ENCODE results near the gene PTK7. TPM values are rescaled to one million over a fixed set of nuclear protein-coding genes. Genes with fewer than 3 reads are reported as not detected.
A peak's percentile ranks its signal among the peaks of the same experiment; 100 is the strongest.
"Not testable (repeated sequence)": the region's sequence is repeated elsewhere in the genome, so short reads cannot be mapped to it uniquely, and the experiment has no call there.

The PTK7 gene
- total RNA-seq, 1 donor from 2014 or later, result 68.0 TPM

DNA sequence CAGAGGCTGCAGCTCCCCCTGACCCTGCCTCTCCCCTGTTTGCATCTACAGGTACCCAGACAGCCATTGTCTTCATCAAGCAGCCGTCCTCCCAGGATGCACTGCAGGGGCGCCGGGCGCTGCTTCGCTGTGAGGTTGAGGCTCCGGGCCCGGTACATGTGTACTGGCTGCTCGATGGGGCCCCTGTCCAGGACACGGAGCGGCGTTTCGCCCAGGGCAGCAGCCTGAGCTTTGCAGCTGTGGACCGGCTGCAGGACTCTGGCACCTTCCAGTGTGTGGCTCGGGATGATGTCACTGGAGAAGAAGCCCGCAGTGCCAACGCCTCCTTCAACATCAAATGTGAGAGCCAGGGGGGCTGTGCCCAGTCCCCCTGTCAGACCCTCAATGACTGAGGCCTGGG lies 52.8 kb downstream of the PTK7 start:
- H3K27me3 ChIP-seq, result no peaks in the 10 kb centered on the region
- H3K27me3 Mint-ChIP-seq (ENCODE audit: insufficient read depth, low read depth), result peaks cover 3% of the 10 kb centered on the region
- no peak overlapping the region for H3K27ac Mint-ChIP-seq
- H3K9ac ChIP-seq, result no peak overlapping the region
- peaks cover 48% of the 10 kb centered on the region for H4K20me1 ChIP-seq (ENCODE audit: low read depth)
- H3K9me3 Mint-ChIP-seq, result no peaks in the 10 kb centered on the region
- H3K79me2 ChIP-seq (ENCODE audit: low read depth), result peaks cover 33% of the 10 kb centered on the region
- H3K4me2 ChIP-seq, result no peak overlapping the region
- no peak overlapping the region for H3K4me3 Mint-ChIP-seq
- no peak overlapping the region for H3K27ac ChIP-seq
- peaks cover 9% of the 10 kb centered on the region for H3K36me3 Mint-ChIP-seq
- H3K4me3 ChIP-seq, result no peak overlapping the region
- no peaks in the 10 kb centered on the region for H3F3A ChIP-seq (ENCODE audit: low read depth)
- no peaks in the 10 kb centered on the region for H3K9me3 ChIP-seq (ENCODE audit: low read depth)
- H3K4me1 ChIP-seq, result peaks cover 13% of the 10 kb centered on the region
- no peaks in the 10 kb centered on the region for H3K36me3 ChIP-seq
- no peak overlapping the region for H2AFZ ChIP-seq (replicated peaks)
- peaks cover 18% of the 10 kb centered on the region for H3K4me1 Mint-ChIP-seq
- no peak for DNase-seq (ENCODE audit: low spot score)
- TF ChIP-seq, protein P1, sequence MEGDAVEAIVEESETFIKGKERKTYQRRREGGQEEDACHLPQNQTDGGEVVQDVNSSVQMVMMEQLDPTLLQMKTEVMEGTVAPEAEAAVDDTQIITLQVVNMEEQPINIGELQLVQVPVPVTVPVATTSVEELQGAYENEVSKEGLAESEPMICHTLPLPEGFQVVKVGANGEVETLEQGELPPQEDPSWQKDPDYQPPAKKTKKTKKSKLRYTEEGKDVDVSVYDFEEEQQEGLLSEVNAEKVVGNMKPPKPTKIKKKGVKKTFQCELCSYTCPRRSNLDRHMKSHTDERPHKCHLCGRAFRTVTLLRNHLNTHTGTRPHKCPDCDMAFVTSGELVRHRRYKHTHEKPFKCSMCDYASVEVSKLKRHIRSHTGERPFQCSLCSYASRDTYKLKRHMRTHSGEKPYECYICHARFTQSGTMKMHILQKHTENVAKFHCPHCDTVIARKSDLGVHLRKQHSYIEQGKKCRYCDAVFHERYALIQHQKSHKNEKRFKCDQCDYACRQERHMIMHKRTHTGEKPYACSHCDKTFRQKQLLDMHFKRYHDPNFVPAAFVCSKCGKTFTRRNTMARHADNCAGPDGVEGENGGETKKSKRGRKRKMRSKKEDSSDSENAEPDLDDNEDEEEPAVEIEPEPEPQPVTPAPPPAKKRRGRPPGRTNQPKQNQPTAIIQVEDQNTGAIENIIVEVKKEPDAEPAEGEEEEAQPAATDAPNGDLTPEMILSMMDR (IDR thresholded peaks at IDR 0.05), result no peak
- no peak for TF ChIP-seq EZH2phosphoT487 (IDR thresholded peaks at IDR 0.05)
- no peak for TF ChIP-seq EZH2 (IDR thresholded peaks at IDR 0.05)

DNA sequence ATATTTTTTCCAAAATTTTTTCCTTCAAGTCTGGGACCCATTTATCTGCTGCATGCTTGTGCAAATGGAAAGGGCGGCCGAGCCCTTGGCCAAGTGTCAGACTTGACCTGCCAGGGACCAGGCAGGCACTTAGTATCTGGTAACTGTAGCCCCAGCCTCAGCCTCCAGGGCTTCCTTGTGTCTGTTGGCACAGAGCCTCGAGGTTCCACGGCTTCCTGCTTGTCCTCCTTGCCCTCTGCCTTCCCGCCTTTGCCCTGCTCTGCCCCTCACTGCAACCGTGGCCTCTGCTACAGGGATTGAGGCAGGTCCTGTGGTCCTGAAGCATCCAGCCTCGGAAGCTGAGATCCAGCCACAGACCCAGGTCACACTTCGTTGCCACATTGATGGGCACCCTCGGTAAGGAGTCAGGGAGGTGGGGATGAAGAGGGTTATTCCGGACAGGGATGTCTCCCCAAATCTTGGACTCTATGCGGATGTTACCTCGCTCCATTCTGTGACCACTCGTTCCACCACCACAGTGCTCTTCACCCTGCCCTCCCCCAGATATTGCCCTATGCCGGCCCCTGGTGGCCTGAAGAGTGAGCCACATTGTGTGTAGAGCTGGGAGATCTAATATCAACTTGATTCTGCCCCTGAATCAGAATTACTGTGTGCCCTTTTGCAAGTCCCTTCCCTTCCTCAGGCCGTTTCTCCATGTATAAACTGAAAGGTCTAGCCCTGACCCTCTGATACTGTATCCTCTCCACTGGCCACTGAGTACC lies 53.5 kb downstream of the PTK7 start:
- H3K4me2 ChIP-seq, result no peak overlapping the region
- Mint-ChIP-seq H3K4me1 (peaks cover 15% of the 10 kb centered on the region), H3K36me3 (peaks cover 9% of the 10 kb centered on the region), H3K27me3 (ENCODE audit: insufficient read depth, low read depth) (peaks cover 3% of the 10 kb centered on the region), H3K27ac (peak overlapping the region; percentile 36), H3K9me3 (no peaks in the 10 kb centered on the region), H3K4me3 (no peak overlapping the region)
- H3K79me2 ChIP-seq (ENCODE audit: low read depth), result peaks cover 26% of the 10 kb centered on the region
- no peaks in the 10 kb centered on the region for H3K36me3 ChIP-seq
- H2AFZ ChIP-seq (replicated peaks), result no peak overlapping the region
- H3K27ac ChIP-seq, result no peak overlapping the region
- H3K4me1 ChIP-seq, result peaks cover 6% of the 10 kb centered on the region
- TF ChIP-seq EZH2phosphoT487 (IDR thresholded peaks at IDR 0.05) (no peak), EZH2 (IDR thresholded peaks at IDR 0.05) (no peak)
- TF ChIP-seq, protein P1 (IDR thresholded peaks at IDR 0.05), result peak; percentile 61
- H3K9me3 ChIP-seq (ENCODE audit: low read depth), result no peaks in the 10 kb centered on the region
- peaks cover 41% of the 10 kb centered on the region for H4K20me1 ChIP-seq (ENCODE audit: low read depth)
- H3K9ac ChIP-seq, result no peak overlapping the region
- no peak overlapping the region for H3K4me3 ChIP-seq
- no peaks in the 10 kb centered on the region for H3F3A ChIP-seq (ENCODE audit: low read depth)
- peak; percentile 62 for DNase-seq (ENCODE audit: low spot score)
- no peaks in the 10 kb centered on the region for H3K27me3 ChIP-seq

DNA sequence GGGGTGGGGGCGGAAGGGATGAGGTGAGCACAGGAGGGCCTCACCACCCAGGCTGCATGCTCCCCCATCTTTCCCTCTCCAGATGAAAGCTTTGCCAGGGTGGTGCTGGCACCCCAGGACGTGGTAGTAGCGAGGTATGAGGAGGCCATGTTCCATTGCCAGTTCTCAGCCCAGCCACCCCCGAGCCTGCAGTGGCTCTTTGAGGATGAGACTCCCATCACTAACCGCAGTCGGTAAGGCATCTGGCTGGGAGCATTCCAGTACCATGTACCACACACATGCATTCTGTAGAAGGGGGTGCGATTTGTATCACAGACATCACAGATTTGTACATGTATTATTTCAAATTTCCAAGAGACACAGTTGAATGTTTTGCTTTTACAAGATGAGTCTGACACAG lies 54.3 kb downstream of the PTK7 start:
- Histone ChIP-seq H2AFZ (replicated peaks) (no peak overlapping the region), H3K27ac (no peak overlapping the region), H3K27me3 (no peaks in the 10 kb centered on the region), H3K4me3 (no peak overlapping the region), H3F3A (ENCODE audit: low read depth) (no peaks in the 10 kb centered on the region), H3K4me2 (no peak overlapping the region), H4K20me1 (ENCODE audit: low read depth) (peaks cover 33% of the 10 kb centered on the region), H3K4me1 (peaks cover 6% of the 10 kb centered on the region), H3K9ac (no peak overlapping the region), H3K36me3 (no peaks in the 10 kb centered on the region), H3K79me2 (ENCODE audit: low read depth) (peaks cover 18% of the 10 kb centered on the region), H3K9me3 (ENCODE audit: low read depth) (no peaks in the 10 kb centered on the region)
- Mint-ChIP-seq H3K27ac (peak overlapping the region; percentile 69), H3K36me3 (peaks cover 9% of the 10 kb centered on the region), H3K9me3 (no peaks in the 10 kb centered on the region), H3K4me1 (peaks cover 14% of the 10 kb centered on the region), H3K27me3 (ENCODE audit: insufficient read depth, low read depth) (peaks cover 3% of the 10 kb centered on the region), H3K4me3 (no peak overlapping the region)
- no peak for DNase-seq (ENCODE audit: low spot score)
- TF ChIP-seq, protein P1 (IDR thresholded peaks at IDR 0.05), result no peak
- TF ChIP-seq EZH2 (IDR thresholded peaks at IDR 0.05) (no peak), EZH2phosphoT487 (IDR thresholded peaks at IDR 0.05) (no peak)

DNA sequence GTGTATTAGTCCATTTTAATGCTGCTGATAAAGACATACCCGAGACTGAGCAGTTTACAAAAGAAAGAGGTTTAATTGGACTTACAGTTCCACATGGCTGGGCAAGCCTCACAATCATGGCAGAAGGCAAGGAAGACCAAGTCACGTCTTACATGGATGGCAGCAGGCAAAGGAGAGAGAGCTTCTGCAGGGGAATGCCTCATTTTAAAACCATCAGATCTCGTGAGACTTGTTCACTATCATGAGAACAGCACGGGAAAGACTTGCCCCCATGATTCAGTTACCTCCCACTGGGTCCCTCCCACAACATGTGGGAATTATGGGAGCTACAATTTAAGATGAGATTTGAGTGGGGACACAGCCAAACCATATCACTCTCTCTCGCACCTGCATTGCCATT lies 55.3 kb downstream of the PTK7 start:
- H2AFZ ChIP-seq (replicated peaks); H3F3A ChIP-seq (ENCODE audit: low read depth); H3K27me3 Mint-ChIP-seq (ENCODE audit: insufficient read depth, low read depth); H3K9me3 ChIP-seq (ENCODE audit: low read depth); H3K36me3 Mint-ChIP-seq; H3K4me3 ChIP-seq; H3K4me1 Mint-ChIP-seq; H3K9ac ChIP-seq; H3K9me3 Mint-ChIP-seq; H3K27ac ChIP-seq; H3K4me1 ChIP-seq; DNase-seq (ENCODE audit: low spot score); H3K4me3 Mint-ChIP-seq; H3K36me3 ChIP-seq; H3K27me3 ChIP-seq; H3K4me2 ChIP-seq: not testable (repeated sequence)
- peak overlapping the region; percentile 78 for H3K27ac Mint-ChIP-seq
- Histone ChIP-seq H4K20me1 (ENCODE audit: low read depth) (peaks cover 23% of the 10 kb centered on the region), H3K79me2 (ENCODE audit: low read depth) (peaks cover 11% of the 10 kb centered on the region)

Measured in neural progenitor cell (in vitro differentiated cells).